HCEC 1CT (cell line): ENCODE data around the gene GRAMD2A.
A peak's percentile ranks its signal among the peaks of the same experiment; 100 is the strongest.

Source experiments
- DNase-seq: peaks from one replicate; pipeline ENCODE4 v3.0.0-alpha.2; 2017

The GRAMD2A gene

DNA sequence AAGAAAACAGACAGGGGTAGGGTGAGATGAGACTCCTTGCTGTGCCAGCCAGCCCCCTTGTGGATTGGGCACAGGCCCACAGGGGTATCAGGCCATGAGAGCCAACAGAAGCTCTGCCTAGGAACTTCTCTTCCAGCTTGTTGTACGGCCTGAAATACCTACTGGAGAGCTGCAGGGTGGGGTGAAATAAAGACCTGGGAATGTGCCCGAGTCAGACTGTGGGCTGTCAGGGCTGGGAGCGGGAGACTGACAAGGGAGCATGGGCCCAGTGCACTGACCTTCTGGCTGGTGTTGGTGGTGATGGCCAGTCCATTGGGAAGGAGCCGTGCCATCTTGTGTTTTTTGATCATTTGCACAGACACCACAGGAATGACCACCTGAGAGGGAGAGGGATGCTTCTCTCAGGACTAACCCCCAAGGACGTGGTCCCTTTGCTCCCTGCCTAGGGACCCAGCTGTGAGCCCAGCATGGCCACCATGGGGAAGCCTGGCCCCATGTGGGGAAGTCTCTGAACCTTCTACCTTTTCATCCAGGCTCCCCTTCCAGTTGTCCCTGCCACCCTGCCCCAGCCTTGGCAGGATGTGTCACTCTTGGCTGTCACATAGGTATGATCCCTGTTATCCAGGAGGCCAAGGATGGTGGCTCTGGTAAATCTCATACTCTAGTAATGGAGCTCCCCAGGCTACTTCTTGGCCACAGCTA lies 30.7 kb downstream of the GRAMD2A start:
- no peak for DNase-seq

- DNase-seq: no peak
Observed at GRCh38 chr15:72163719-72164118, 33.9 kb downstream of the GRAMD2A start.

- no peak for DNase-seq
Observed at GRCh38 chr15:72162569-72162968, 35.0 kb downstream of the GRAMD2A start.

GRCh38 chr15:72161361-72162132 lies 36.0 kb downstream of the GRAMD2A start:
- DNase-seq: no peak

GRCh38 chr15:72160696-72161245 lies 36.8 kb downstream of the GRAMD2A start:
- no peak for DNase-seq

DNA sequence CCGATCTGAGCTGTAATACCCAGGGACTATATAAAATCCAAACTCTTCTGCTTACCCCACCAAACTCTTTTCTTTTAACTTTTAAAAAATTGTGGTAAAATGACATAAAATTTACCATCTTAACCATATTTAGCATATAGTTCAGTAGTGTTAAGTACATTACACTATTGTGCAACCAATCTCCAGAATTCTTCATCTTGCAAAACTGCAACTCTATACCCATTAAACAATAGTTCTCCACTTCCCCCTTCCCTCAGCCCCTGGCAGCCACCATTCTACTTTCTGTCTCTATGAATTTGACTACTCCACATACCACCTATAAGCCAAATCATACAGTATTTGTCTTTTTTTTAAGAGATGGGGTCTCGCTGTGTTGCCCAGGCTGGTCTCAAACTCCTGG lies 40.7 kb downstream of the GRAMD2A start:
- no peak for DNase-seq

- DNase-seq: peak; percentile 70
Observed at GRCh38 chr15:72155635-72156616, 41.7 kb downstream of the GRAMD2A start.

DNA sequence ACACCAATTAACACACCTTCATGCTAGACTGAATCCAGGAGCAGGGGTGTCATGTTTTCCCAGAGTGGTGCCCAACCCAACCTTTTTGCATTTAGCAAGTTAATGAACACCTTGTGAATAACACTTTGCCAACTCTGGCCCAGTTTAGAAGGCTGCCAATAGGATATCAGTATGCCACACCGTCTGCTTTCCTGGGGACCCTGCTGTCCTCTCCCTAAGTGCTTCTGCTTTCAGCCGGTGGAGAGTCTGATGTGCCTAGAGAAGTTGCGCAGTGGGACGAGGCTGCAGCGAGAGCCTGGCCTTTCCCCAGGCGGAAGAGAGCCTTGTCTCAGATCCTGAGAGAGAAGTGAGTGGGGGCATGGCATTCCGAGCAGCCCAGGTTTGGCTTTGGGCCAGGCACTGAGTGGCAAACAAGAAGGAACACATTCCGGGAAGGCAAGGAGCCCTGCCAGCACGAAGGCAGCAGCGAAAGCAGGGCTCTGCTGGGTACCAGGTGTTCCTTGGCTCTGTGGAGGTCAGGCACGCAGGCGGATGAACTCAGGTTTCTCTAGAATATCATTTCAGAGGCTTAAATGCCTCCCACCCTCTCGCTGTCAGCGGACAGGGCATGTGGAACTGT lies 42.5 kb downstream of the GRAMD2A start:
- no peak for DNase-seq

GRCh38 chr15:72154316-72154715 lies 43.3 kb downstream of the GRAMD2A start:
- no peak for DNase-seq

DNA sequence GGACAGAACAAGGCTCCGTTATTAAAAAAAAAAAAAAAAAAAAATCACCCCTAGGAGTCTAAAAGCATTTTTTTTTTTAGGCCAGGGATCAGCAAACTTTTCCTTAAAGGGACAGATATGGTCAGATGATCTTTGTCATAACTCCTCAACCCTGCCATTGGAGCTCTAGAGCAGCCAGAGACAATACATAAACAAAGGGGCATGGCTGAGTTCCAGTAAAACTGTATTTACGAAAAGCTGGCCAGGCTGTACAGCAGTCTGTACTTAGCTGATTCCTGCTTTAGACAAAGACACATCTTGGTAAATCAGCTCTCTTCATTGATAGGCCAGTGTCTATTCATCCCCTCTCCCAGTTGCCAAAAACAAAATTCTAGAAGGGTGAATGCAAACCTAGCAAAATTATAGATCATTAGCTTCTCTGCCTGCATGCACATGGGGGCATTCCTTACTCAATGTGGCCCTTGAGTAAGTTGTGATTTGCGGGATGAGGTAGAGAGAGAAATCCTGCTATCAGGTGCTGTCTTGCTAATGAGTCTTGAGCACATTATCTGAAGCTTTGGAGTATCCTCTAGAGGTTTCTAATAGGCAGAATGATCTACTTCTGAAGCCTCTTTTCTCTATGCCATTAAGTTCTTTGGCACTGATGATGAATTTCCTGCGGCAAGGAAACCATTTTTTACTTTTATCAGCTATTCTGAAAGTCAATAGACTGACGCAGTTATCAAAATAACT lies 44.2 kb downstream of the GRAMD2A start:
- DNase-seq: no peak

- DNase-seq: no peak
Observed at GRCh38 chr15:72147418-72147817, 50.2 kb downstream of the GRAMD2A start.

DNA sequence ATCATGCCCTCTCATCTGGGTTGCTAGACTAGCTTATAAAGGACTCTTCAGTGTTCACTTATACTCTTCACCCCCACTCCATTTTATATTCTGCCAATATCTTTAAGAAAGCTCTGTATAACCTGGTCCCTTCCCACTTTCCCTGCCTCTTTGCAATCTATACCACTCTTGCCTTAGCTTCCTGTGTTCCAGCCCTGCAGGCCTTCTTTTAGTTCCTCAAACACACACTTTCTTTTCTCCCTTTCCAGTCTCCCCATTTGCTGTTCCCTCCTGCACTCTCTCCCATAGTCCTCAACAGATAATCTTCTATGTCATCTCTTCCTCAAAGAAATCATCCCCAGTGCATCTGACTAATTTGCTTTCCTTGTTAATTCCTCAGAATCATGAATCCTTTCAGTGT lies 50.7 kb downstream of the GRAMD2A start:
- DNase-seq: no peak

DNA sequence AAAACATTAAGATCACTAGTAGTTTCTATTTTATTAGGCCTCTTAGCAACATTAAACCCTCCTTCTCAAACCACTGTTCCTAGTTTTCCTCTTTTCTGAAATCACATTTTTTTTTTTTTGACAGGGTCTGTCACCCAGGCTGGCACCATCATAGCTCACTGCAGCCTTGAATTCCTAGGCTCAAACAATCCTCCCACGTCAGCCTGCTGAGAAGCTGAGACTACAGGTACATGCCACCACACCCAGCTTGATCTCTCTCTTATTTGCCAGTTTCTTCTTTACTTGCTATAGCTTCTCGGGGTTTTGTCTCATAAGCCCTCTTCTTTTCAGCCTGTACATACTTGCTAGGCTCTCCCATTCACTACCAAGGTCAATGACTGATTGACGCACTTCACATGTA lies 51.4 kb downstream of the GRAMD2A start:
- no peak for DNase-seq

- no peak for DNase-seq
Observed at GRCh38 chr15:72141171-72142084, 56.2 kb downstream of the GRAMD2A start.

GRCh38 chr15:72140088-72140487 lies 57.5 kb downstream of the GRAMD2A start:
- no peak for DNase-seq

DNA sequence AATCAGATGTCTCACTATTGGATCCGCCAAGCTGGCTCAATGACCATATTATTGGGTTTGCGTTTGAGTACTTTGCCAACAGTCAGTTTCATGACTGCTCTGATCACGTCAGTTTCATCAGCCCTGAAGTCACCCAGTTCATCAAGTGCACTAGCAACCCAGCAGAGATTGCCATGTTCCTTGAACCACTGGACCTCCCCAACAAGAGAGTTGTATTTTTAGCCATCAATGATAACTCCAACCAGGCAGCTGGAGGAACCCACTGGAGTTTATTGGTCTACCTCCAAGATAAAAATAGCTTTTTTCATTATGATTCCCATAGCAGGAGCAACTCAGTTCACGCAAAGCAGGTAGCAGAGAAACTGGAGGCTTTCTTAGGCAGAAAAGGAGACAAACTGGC lies 57.9 kb downstream of the GRAMD2A start:
- no peak for DNase-seq

DNA sequence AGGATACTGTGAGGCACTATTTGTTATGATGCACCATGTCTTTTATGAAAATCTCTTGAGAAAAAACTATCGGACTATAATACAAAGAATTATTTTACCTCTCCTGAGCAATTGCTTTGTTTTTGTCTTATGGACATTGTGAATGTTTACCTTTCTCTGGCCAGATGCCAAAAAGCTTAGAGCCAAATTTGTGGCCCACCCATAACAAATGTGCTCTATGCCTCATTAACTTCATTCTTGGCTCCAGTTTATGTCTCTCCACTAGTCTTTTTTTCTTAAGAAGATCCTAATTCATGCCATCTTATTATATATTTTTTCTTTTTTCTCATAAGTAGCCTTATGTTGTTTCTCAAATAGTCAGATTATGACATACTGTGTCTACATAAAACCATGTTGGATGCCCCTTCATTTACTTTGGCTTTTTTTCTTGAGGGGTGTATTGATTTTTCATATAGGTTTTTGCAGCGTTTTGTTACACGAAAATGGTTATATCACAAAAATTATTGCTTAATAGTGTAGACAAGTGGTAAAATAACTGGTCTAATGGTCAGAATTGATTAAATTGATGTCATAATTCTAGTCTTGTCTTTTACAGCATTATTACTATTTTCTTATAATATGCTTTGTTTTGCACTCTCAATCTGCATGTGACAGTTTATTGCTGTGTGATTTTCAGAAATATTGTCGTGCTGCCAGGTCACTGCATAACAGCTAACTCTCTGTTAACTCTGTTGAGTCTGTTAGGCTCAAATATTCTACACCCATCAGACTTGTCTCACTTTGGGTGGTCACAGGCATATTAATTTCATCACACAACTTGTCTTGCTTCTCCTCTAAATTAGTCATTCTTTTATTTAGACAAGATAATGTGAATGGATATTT lies 61.2 kb downstream of the GRAMD2A start:
- no peak for DNase-seq

DNA sequence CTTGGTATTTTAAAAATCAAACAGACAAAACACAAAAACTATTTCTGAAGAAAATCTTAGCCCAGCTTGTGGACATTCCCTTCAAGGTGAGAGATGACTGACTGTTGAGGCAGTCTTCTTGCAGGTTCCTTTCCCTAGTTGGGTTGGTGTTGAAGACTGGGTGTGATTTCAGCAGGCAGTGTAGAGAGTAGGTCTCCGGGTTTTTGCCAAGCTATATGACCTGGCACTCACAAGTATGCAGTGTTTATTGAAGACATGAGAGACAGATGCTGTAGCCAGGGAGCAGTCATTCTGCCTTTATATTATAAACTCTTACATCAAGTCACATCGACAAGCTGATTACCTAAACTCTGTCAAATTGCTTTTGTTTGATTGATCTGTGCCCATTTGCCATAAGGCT lies 61.9 kb downstream of the GRAMD2A start:
- DNase-seq: no peak

DNA sequence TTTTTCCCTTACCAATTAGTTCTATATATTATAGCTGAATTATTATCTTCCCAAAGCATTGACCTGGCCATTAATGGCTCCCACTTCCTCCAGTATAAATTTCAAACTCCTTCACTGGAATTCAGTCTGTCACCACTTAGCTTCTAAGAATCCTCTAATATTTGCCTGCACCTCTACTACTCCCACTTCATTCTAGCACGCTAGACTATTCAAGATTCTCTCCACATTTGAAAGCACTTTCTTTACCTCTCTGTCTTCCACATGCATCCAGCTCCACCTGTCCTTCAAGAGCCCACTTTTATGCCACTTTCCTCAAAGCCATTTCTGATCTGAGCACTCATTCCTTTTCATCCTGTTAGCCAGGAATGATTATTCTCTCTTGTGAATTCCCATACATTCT lies 64.4 kb downstream of the GRAMD2A start:
- DNase-seq: no peak

DNA sequence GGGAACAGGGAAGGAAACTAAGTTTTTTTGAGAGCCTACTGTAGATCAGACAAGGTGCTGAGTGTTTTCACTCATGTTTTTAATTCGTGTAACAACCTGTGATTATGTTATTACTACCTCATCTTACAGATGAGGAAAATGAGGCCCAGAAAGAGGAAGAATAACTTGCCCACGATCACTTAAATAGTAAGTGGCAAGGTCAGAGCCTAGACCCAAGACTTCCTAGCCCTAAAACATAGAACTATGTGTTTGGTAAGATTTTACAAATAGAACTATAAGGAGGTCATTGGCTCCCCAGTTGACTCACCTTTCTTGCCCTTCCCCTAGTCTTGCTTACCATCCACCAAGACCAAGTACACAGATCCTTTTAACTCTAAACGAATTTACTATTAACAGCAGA lies 65.7 kb downstream of the GRAMD2A start:
- DNase-seq: no peak
